ENCODE data around the gene VWA5A. TPM values are rescaled to one million over a fixed set of nuclear protein-coding genes. Genes with fewer than 3 reads are reported as not detected.

Gene VWA5A
- total and polyA plus RNA-seq, 10 of the 15 experiments (the other 5 are each of a cell fraction or from before 2014, with no cell fraction given) = 0.45 to 1.6 (median 1.0) TPM

- RAD21 ChIA-PET (ENCODE audit: unreplicated experiment) = interaction anchor here (1.0 kb wide), 1 partner anchor 119 kb away, joined by 3 read pairs; no protein-coding TSS in a partner anchor
- SMC1A ChIA-PET (ENCODE audit: uncharacterized antibody, unreplicated experiment) = interaction anchor here (1.1 to 3.4 kb wide), 4 partner anchors 10 to 328 kb away, joined by 3 to 13 read pairs (median 6); no protein-coding TSS in a partner anchor
- in situ Hi-C loops (cut with MboI) = loop anchor here (5.0 to 10.0 kb wide), 2 partner anchors 123 to 510 kb away; no protein-coding TSS in a partner anchor
Measured at GRCh38 chr11:124074554-124074953, 40.7 kb upstream of the VWA5A start.

More at GRCh38 chr11:124074554-124074953, 40.7 kb upstream of the VWA5A start:
- no TSS peak for BruUV-seq (replicated peaks)
- Histone ChIP-seq H3K9ac (ENCODE audit: control insufficient read depth, insufficient read depth, low read length) (no peak overlapping the region), H3K36me3 (ENCODE audit: control insufficient read depth in 2 of 2, insufficient read depth in 2 of 2, low read length in 1 of 2) (no peaks in the 10 kb centered on the region), H3K4me1 (ENCODE audit: control insufficient read depth, insufficient read depth, low read length) (peaks cover 19% of the 10 kb centered on the region), H3K4me3 (no peak overlapping the region), H3K9me3 (replicated peaks; ENCODE audit: control insufficient read depth, insufficient read depth, low read length) (no peaks in the 10 kb centered on the region; the same call in 2 of the 3 replicates), H3K27me3 (replicated peaks in 1 of 2; ENCODE audit: control insufficient read depth in 2 of 2, insufficient read depth in 2 of 2, low read length in 1 of 2) (peaks cover 0 to 2% of the 10 kb centered on the region in 2 experiments; a peak in 1 of 4 replicates), H3K4me2 (ENCODE audit: control insufficient read depth, insufficient read depth) (no peak overlapping the region), H2AFZ (ENCODE audit: control insufficient read depth, low read depth, low read length) (no peak overlapping the region), H3K79me2 (ENCODE audit: control insufficient read depth, insufficient read depth, low read length) (no peaks in the 10 kb centered on the region), H3K27ac (ENCODE audit: control insufficient read depth, insufficient read depth) (no peak overlapping the region), H4K20me1 (ENCODE audit: control insufficient read depth, insufficient read depth) (no peaks in the 10 kb centered on the region)
- intact Hi-C loops (cut with micrococcal nuclease; ENCODE audit: unreplicated experiment) = no loop called here
- ATAC-seq (no peak), FAIRE-seq (no peak), DNase-seq (ENCODE audit: low read depth, low spot score) (no peak)
- CTCF ChIA-PET = interaction anchor here (0.7 to 1.2 kb wide), 3 partner anchors 120 to 124 kb away, joined by 3 read pairs; no protein-coding TSS in a partner anchor
- POLR2A ChIA-PET = no interaction called here
- 61% methylated on average over 5 of the region's 5 CpGs for WGBS (ENCODE audit: insufficient coverage, insufficient replicate concordance, low lambda C conversion rate, missing lambda C conversion rate)
- TF ChIP-seq MLLT1 (IDR thresholded peaks at IDR 0.05) (no peak), CEBPB (IDR thresholded peaks at IDR 0.05; ENCODE audit: borderline replicate concordance in 1 of 2, low read depth in 2 of 2, low read length in 2 of 2) (no peak), MTA2 (IDR thresholded peaks at IDR 0.05; ENCODE audit: low read depth) (no peak), PAX5 (IDR thresholded peaks at IDR 0.05; ENCODE audit: borderline replicate concordance, low read depth, low read length) (no peak), NBN (IDR thresholded peaks at IDR 0.05) (no peak), ZBED1 (IDR thresholded peaks at IDR 0.05; ENCODE audit: borderline replicate concordance) (no peak), ZBTB11 (CRISPR knock-in tag; IDR thresholded peaks at IDR 0.05) (no peak), POLR2AphosphoS2 (IDR thresholded peaks at IDR 0.05; ENCODE audit: low read depth, low read length) (no peak), LARP7 (IDR thresholded peaks at IDR 0.05) (no peak), SMC3 (IDR thresholded peaks at IDR 0.05; ENCODE audit: borderline replicate concordance, low read length) (no peak), E4F1 (IDR thresholded peaks at IDR 0.05; ENCODE audit: borderline replicate concordance, partially characterized antibody) (no peak)
